Motor neuron (in vitro differentiated cells): ENCODE data around the gene CSN1S1. TPM values are rescaled to one million over a fixed set of nuclear protein-coding genes. Genes with fewer than 3 reads are reported as not detected.
"Not testable (repeated sequence)": the region's sequence is repeated elsewhere in the genome, so short reads cannot be mapped to it uniquely, and the experiment has no call there.

Source experiments
- ATAC-seq, 8 experiments: fragments of 200-7000 bp; cut with Tn5 transposase; replicated peaks in 6 of 8; 2 replicates each; pipeline ENCODE4 v1.8.0; 2021; ENCODE audit warnings: mild to moderate bottlenecking in 8 of 8, moderate library complexity in 8 of 8
- H3K27ac ChIP-seq, 2 donors: fragments of 250-450 bp; sonication (Bioruptor Pico); 2 replicates each; pipeline ENCODE4 v1.9.0; 2021; ENCODE audit warnings: antibody characterized with exemption in 2 of 2, mild to moderate bottlenecking in 2 of 2, moderate library complexity in 1 of 2
- H3K4me1 ChIP-seq, 2 donors: fragments of 250-450 bp; sonication (Bioruptor Pico); replicated peaks in 1 of 2; 2 replicates each; pipeline ENCODE4 v1.6.1; 2021; ENCODE audit warnings: antibody characterized with exemption in 2 of 2, mild to moderate bottlenecking in 2 of 2, moderate library complexity in 1 of 2
- H3K4me3 ChIP-seq, 5 donors: fragments of 250-450 bp; sonication (Bioruptor Pico); 2 replicates each; pipeline ENCODE4 v1.9.0; 2021; ENCODE audit warnings: antibody characterized with exemption in 5 of 5, mild to moderate bottlenecking in 5 of 5, moderate library complexity in 4 of 5
- WGBS, 10 experiments: fragments of 450-650 bp; shearing (Covaris generic); methylation state at CpG; one replicate each; pipeline ENCODE4 v1.0.0; 2022; 5-methylcytosine and 5-hydroxymethylcytosine counted together
- in situ Hi-C, 9 experiments: fragments of 400-800 bp; cut with MboI; loops; one replicate each; pipeline ENCODE4 v1.15.0; 2021; ENCODE audit warnings: low sequenced_read_pairs in 9 of 9, low pct_unique_long_range_greater_than_20kb in 2 of 9; ENCODE audit not compliant: unreplicated experiment in 9 of 9
- total RNA-seq, 8 experiments: library from RNA; unstranded; fragments of 300-600 nt; gene quantifications; 2 replicates each; pipeline versions ENCODE4 v1.2.3 to v1.2.4, GENCODE V29; 2022

The CSN1S1 gene, protein sequence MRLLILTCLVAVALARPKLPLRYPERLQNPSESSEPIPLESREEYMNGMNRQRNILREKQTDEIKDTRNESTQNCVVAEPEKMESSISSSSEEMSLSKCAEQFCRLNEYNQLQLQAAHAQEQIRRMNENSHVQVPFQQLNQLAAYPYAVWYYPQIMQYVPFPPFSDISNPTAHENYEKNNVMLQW
- not detected for total RNA-seq

DNA sequence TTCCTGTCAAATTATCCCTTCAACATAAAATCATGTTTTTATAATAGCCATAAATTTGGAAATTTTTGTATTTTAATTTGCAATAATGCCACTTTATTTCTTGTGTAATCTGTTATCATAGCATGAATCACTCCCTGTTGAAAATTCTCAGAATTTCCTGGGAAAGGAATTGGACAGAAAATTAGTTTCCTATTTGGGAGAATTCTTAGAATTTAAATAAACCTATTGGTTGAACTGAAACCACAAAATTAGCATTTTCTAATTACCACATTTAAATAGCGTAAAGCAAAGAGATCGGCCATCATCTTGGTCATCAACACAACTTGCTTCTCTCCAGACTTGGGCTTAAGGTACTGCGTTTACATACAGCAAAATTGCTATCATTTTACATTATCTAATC is at the start of gene CSN1S1:
TSS of gene CSN1S1 (plus strand) at position 301 of the 400 bp plus-strand sequence. CDS start 1,488 bp downstream, outside the sequence.
- in situ Hi-C loops = no loop called here
- 23 to 100% (median 94%) methylated on average over 1 to 3 of the region's 3 CpGs for WGBS, 10 experiments
- ATAC-seq = no peak
- H3K27ac ChIP-seq = no peak within 1 kb of the TSS
- no peaks in the 10 kb centered on the region for H3K4me1 ChIP-seq
- H3K4me3 ChIP-seq = no peak within 1 kb of the TSS

DNA sequence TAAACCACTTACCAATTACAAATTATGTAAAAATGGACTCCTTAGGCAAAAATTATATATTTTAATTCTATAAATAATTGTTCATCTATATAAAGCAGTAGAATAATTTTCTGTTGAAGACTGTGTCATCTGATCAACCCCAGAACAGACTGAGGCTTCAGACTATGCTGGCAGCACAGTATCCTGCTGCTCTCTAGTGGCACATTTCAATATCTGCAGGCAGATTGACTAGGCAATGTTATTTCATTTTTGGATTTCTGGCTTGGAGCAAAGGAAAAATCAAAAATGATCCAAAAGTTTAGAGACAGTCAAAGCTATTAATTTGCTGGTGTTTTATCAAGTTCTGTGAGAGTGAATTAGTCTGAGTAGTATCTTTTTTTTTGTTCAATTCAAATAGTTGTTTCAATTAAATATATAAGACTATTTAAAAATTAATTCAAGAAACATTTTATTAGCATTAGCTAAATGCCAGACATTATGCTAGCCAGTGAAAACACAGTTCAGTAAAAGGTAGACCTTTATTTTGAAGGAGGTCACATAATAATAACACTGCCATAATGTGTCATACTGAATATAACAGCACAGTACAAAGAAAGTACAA is 49.6 kb upstream of the CSN1S1 start:
- in situ Hi-C loops = loop anchor here in 5 of 9 experiments (10.0 to 25.0 kb wide), 4 partner anchors 186 to 631 kb away; partner anchors contain the start of genes AMTN (in 3 of the 5) and ODAM (in 1 of the 5)
- no peak overlapping the region for H3K4me3 ChIP-seq
- H3K27ac ChIP-seq = no peak overlapping the region
- H3K4me1 ChIP-seq = no peaks in the 10 kb centered on the region
- ATAC-seq = peak in 5 of 8 experiments; percentile 50 to 85 (median 58)

DNA sequence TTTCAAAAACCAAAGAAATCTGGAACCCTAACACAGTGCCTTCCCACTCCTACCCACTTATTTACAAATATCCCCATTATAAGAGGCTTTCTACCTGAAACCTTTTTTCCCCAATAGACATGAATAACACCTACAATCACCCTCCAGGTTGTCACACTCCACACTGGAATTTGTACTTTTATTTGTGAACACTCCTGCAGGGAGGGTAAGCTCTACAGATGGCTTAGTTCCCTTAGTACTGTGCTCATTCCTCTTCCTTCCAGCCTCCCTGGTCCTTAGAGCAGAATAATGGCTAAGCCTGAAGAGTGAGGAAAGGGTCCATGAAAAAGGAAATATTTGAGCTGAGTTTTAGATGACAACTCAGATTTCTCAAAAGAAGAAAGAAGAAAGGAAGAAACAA is 48.7 kb upstream of the CSN1S1 start:
- in situ Hi-C loops = loop anchor here in 5 of 9 experiments (10.0 to 25.0 kb wide), 4 partner anchors 187 to 630 kb away; partner anchors contain the start of genes AMTN (in 3 of the 5) and ODAM (in 1 of the 5)
- H3K4me1 ChIP-seq = no peaks in the 10 kb centered on the region
- no peak overlapping the region for H3K27ac ChIP-seq
- no peak overlapping the region for H3K4me3 ChIP-seq
- ATAC-seq = no peak

DNA sequence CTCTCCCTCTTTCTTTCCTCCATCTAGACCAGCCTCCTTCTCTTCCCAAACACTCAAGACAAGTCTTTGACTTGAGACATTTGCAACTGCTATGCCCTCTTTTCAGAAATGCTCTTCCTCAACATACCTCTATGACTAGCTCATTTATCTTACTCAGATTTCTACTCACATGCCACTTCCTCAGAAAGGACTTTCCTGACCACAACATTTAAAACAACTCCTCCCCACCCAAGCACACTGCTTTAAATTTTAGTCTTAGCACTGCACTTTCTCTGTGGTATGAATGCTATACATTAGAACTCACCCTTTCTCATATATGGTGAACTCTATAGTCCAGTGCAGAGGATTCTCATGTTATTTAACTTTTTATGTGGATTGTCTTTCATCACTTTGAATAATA is 42.5 kb upstream of the CSN1S1 start:
- Histone ChIP-seq H3K4me1 (no peaks in the 10 kb centered on the region), H3K27ac (no peak overlapping the region), H3K4me3 (no peak overlapping the region)
- peak in 2 of 8 experiments; percentile 46 to 52 for ATAC-seq
- in situ Hi-C loops = loop anchor here in 5 of 9 experiments (10.0 to 25.0 kb wide), 4 partner anchors 194 to 624 kb away; partner anchors contain the start of genes AMTN (in 3 of the 5) and ODAM (in 1 of the 5)

DNA sequence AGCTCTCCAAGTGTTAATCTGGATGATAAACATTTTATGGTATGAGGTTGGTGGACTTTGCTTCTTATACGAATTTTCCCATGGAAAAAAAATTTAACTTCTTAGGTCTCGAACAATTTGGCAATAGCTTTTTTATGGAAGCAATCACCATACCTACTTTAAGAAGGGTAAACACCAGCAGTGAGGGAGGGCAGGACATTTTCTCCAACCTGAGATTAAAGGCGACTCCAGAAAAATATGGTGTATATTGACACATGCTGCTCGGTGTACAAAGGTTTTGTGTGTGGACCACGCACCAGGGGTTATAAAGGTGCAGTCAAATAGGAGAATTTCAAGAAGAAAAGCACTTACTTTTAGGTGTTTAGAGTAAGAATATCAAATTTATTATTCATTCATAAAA is 36.7 kb upstream of the CSN1S1 start:
- Histone ChIP-seq H3K4me1 (no peaks in the 10 kb centered on the region), H3K4me3 (no peak overlapping the region), H3K27ac (no peak overlapping the region)
- 18 to 92% (median 58%) methylated on average over 2 to 5 of the region's 5 CpGs; no CpG with 5 or more reads in 1 of the 10 experiments for WGBS, 10 experiments
- in situ Hi-C loops = loop anchor here in 5 of 9 experiments (25.0 kb wide), 3 partner anchors 207 to 618 kb away; partner anchors contain the start of genes AMTN (in 3 of the 5) and ODAM (in 1 of the 5)
- ATAC-seq = no peak

DNA sequence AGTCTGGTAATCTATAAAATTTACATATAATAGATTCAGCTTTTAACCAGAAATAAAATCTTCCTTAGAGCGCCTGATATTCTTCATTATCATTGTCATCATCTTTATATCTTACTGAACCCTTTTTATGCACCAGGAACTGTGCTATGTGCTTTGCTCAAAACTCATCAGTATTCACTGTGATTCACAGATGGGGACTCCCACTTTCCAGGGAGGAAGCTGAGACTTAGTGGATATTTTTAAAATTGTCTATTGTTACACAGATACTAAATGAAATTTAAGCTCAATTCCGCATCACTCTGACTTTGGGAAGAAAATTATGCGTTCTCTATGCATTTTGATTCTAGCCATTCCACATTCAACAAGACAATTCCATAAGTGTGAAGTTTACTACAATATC is 36.1 kb upstream of the CSN1S1 start:
- in situ Hi-C loops = loop anchor here in 5 of 9 experiments (25.0 kb wide), 3 partner anchors 207 to 618 kb away; partner anchors contain the start of genes AMTN (in 3 of the 5) and ODAM (in 1 of the 5)
- ATAC-seq = no peak
- no peaks in the 10 kb centered on the region for H3K4me1 ChIP-seq
- H3K4me3 ChIP-seq = no peak overlapping the region
- no peak overlapping the region for H3K27ac ChIP-seq
- WGBS, 10 experiments = 40 to 100% (median 94%) methylated on average over 2 to 3 of the region's 3 CpGs

DNA sequence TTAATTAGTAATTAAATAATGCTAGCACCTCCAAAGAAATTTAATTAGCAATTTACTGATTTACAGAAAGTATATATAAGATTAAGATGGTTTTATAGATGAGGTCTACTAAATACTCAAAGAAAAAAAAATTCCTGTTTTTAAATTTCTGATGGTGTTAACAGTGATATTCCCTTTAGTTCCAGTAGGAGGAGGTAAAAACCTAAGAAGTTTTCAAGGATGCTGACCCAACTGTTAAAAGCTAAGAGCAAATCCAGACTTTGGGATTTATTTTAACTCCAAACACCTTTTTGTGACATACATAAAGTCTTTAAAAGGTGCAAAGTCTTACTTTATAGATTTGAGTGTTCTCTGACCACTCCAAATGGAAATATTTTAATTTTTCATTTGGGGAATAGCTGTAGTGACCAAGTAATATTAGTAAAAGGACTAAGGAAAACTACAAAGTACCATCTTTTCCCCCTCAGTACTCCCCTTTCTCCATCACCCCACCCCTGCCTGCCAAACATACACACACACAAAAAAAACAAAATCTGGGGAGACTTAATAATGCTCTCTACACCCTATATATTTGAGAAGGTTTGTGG is 34.2 kb upstream of the CSN1S1 start:
- peak in 2 of 8 experiments; percentile 18 to 33 for ATAC-seq
- Histone ChIP-seq H3K4me1 (no peaks in the 10 kb centered on the region), H3K4me3 (no peak overlapping the region), H3K27ac (no peak overlapping the region)
- in situ Hi-C loops = loop anchor here in 5 of 9 experiments (25.0 kb wide), 3 partner anchors 209 to 616 kb away; partner anchors contain the start of genes AMTN (in 3 of the 5) and ODAM (in 1 of the 5)

DNA sequence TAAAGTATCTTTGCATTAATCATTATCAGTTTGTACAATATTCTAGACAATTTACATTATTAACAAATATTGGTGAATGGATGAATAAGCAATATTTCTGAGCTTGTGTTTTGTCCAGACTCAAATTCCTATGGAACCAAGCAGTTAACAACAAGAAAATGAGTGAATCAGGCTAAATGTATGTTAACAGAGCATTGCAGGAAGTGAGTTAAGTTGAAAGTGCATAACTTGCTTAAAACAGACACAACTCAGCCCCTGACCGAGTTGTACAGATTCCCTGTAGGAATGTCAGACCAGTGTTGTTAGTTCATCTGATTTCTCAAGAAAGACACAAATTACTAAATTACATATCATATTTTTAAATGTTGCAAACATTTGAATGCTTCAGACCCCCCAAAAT is 23.7 kb upstream of the CSN1S1 start:
- in situ Hi-C loops = loop anchor here in 3 of 9 experiments (10.0 to 25.0 kb wide), 3 partner anchors 278 to 605 kb away; partner anchors contain the start of genes AMTN (in 1 of the 3) and ODAM (in 1 of the 3)
- no peak for ATAC-seq
- Histone ChIP-seq H3K4me1 (no peaks in the 10 kb centered on the region), H3K27ac (no peak overlapping the region), H3K4me3 (no peak overlapping the region)
- 11 to 82% (median 50%) methylated on average over 1 of the region's 1 CpG; no CpG with 5 or more reads in 3 of the 10 experiments for WGBS, 10 experiments

DNA sequence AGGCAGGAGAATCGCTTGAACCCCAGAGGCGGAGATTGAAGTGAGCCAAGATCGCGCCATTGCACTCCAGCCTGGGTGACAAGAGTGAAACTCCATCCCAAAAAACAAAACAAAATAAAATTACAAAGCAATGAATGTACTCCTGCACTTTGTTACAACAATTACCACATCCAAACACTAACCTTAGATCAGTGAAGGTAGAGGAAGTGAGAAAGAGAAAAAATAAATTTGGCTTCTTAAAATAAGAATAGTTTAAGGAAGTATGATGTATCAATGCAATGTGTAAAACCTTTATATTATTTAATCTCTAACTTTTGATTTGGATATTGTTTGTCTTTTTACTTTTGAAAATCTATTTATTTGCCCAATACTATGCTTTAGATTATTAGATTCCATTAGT is 21.7 kb upstream of the CSN1S1 start:
- 46 to 100% (median 85%) methylated on average over 2 to 4 of the region's 4 CpGs; no CpG with 5 or more reads in 1 of the 10 experiments for WGBS, 10 experiments
- no peak for ATAC-seq
- H3K4me3 ChIP-seq = no peak overlapping the region
- no peak overlapping the region for H3K27ac ChIP-seq
- no peaks in the 10 kb centered on the region for H3K4me1 ChIP-seq
- in situ Hi-C loops = loop anchor here in 3 of 9 experiments (10.0 to 25.0 kb wide), 3 partner anchors 276 to 603 kb away; partner anchors contain the start of genes AMTN (in 1 of the 3) and ODAM (in 1 of the 3)

DNA sequence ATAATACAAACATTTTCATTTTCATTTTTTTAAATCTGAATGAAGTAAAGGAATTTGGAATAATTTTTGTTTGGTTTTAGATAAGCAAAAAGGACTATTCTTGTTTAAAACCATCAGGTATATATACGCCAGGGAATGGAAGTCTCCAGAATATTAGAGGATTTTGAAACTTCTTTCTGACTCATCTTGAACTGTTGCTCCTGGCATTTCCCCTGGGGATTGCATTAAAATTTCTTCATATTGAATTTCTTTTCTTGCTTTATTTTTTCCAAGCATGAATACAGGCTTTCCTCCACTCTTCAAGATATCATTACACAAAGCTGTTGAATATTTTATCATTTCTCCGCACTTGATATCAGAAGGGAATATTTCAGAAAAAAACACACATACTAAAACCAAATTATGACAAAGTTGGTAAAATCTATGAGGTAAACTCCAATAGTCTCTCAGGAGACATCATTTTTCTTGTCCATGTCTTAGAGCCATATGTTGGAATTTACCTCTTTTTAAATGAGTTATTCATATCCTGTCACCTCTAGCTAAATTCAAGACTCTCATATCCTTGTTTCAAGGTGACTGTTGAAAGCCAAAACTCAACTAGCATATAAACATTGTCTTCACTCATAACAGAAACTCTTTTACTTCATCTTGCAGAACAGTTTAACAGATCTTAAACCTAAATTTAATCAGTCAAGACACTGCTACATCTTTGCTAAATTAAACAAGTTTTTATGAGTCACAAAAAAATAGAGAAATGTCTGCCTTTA is 20.7 kb upstream of the CSN1S1 start:
- Histone ChIP-seq H3K4me1 (no peaks in the 10 kb centered on the region), H3K4me3 (no peak overlapping the region), H3K27ac (no peak overlapping the region)
- WGBS, 10 experiments = 46 to 100% (median 90%) methylated on average over 1 to 2 of the region's 2 CpGs; no CpG with 5 or more reads in 2 of the 10 experiments
- in situ Hi-C loops = loop anchor here in 2 of 9 experiments (25.0 kb wide), 2 partner anchors 277 to 602 kb away; partner anchors contain the start of genes AMTN (in 1 of the 2) and ODAM (in 1 of the 2)
- ATAC-seq = peak in 1 of 8 experiments; percentile 48

DNA sequence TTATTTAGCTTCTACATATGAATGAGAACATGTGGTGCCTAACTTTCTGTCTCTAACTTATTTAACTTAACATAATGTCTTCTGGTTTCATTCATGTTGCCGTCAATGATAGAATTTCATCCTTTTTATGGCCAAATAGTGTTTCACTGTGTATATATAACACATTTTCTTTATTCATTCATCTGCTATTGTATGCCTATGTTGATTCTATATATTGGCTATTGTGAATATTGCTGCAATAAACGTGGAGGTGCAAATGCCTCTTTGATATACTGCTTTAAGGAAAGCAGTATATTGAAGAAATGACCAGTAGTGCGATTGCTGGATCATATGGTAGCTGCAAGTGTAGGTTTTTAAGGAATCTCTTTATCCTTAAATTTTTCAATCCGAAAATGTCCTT is 10.0 kb upstream of the CSN1S1 start:
- Histone ChIP-seq H3K4me1 (no peaks in the 10 kb centered on the region), H3K27ac (no peak overlapping the region), H3K4me3 (no peak overlapping the region)
- no peak for ATAC-seq
- in situ Hi-C loops = loop anchor here in 2 of 9 experiments (25.0 kb wide), 2 partner anchors 266 to 591 kb away; partner anchors contain the start of genes AMTN (in 1 of the 2) and ODAM (in 1 of the 2)
- 7 to 53% (median 17%) methylated on average over 2 to 4 of the region's 4 CpGs; no CpG with 5 or more reads in 1 of the 10 experiments for WGBS, 10 experiments

DNA sequence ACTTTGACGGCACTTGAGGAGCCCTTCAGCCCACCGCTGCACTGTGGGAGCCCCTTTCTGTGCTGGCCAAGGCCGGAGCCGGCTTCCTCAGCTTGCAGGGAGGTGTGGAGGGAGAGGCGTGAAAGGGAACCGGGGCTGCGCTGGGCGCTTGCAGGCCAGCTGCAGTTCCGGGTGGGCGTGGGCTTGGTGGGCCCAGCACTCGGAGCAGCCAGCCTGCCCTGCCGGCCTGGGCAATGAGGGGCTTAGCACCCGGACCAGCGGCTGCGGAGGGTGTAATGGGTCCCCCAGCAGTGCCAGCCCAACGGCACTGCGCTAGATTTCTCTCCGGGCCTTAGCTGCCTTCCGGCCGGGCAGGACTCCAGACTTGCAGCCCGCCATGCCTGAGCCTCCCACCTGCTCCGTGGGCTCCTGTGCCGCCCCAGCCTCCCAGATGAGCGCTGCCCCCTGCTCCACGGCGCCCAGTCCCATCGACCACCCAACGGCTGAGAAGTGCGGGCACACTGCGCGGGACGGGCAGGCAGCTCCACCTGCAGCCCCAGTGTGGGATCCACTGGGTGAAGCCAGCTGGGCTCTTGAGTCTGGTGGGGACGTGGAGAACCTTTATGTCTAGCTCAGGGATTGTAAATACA is 7.0 kb upstream of the CSN1S1 start:
- 70 to 100% (median 83%) methylated on average over 1 to 17 of the region's 33 CpGs; no CpG with 5 or more reads in 7 of the 10 experiments for WGBS, 10 experiments
- not testable (repeated sequence) for ATAC-seq, H3K4me3 ChIP-seq, H3K27ac ChIP-seq, H3K4me1 ChIP-seq
- in situ Hi-C loops = loop anchor here in 2 of 9 experiments (25.0 kb wide), 2 partner anchors 263 to 588 kb away; partner anchors contain the start of genes AMTN (in 1 of the 2) and ODAM (in 1 of the 2)
